Breast epithelium (tissue), 4 donors: Measurements from ENCODE around the gene ALPK3. TPM values are rescaled to one million over a fixed set of nuclear protein-coding genes. Genes with fewer than 3 reads are reported as not detected.

Experiments
- DNase-seq, 2 donors: peaks; one replicate each; pipeline ENCODE4 v3.0.0-alpha.2; 2019; ENCODE audit warnings: low spot score in 2 of 2
- H3K27ac ChIP-seq, 2 donors: fragments of 200-600 bp; sonication (generic) in 1 of 2; one replicate each; pipeline ENCODE4 v1.5.1; 2016 to 2019; ENCODE audit warnings: mild to moderate bottlenecking in 1 of 2
- H3K27me3 ChIP-seq, 2 donors: fragments of 200-600 bp; sonication (generic) in 1 of 2; one replicate each; pipeline versions ENCODE4 v1.5.1 to v1.6.0; 2017 to 2019; ENCODE audit warnings: control low read depth in 1 of 2, mild to moderate bottlenecking in 1 of 2
- H3K36me3 ChIP-seq: fragments of 200-600 bp; one replicate; pipeline ENCODE4 v1.5.1; 2019
- H3K4me1 ChIP-seq, 2 donors: fragments of 200-600 bp; sonication (generic); one replicate each; pipeline ENCODE4 v1.5.1; 2016 to 2019; ENCODE audit warnings: control low read depth in 1 of 2
- H3K4me3 ChIP-seq, 3 donors: fragments of 200-600 bp; sonication (generic); 1 replicate in 2 of 3; 2 replicates in 1 of 3; pipeline ENCODE4 v1.5.1; 2016 to 2019; ENCODE audit warnings: mild to moderate bottlenecking in 3 of 3, moderate library complexity in 2 of 3
- H3K9me3 ChIP-seq, 2 donors: fragments of 200-600 bp; sonication (generic) in 1 of 2; one replicate each; pipeline ENCODE4 v1.5.1; 2016 to 2019; ENCODE audit warnings: control low read depth in 1 of 2
- CTCF ChIP-seq, 3 donors: fragments of 450-650 bp; IDR thresholded peaks; one replicate each; pipeline ENCODE4 v1.5.1; 2016 to 2017; ENCODE audit warnings: antibody characterized with exemption in 3 of 3, mild to moderate bottlenecking in 3 of 3, moderate library complexity in 3 of 3
- POLR2A ChIP-seq: fragments of 450-650 bp; IDR thresholded peaks from one replicate; pipeline ENCODE4 v1.6.1; 2016; ENCODE audit warnings: antibody characterized with exemption, mild to moderate bottlenecking, moderate library complexity
- POLR2AphosphoS5 ChIP-seq, 3 donors: sonication (generic); formaldehyde crosslinking; IDR thresholded peaks; one replicate each; pipeline ENCODE4 v1.6.1; 2017; ENCODE audit warnings: antibody characterized with exemption in 3 of 3
- intact Hi-C: fragments of 100-400 bp; cut with DNase I; formaldehyde crosslinking; loops from one replicate; pipeline ENCODE4 v1.15.1; 2023; ENCODE audit warnings: low total_unique reads
- total RNA-seq, 3 donors: library from RNA; depleted of rRNA; stranded (reverse); fragments of >200 nt; gene quantifications; one replicate each; pipeline ENCODE4 v1.1.0, GENCODE V29; 2016

ALPK3 gene
- total RNA-seq, 3 donors from 2014 or later = 1.6 to 3.4 (median 2.6) TPM

DNA sequence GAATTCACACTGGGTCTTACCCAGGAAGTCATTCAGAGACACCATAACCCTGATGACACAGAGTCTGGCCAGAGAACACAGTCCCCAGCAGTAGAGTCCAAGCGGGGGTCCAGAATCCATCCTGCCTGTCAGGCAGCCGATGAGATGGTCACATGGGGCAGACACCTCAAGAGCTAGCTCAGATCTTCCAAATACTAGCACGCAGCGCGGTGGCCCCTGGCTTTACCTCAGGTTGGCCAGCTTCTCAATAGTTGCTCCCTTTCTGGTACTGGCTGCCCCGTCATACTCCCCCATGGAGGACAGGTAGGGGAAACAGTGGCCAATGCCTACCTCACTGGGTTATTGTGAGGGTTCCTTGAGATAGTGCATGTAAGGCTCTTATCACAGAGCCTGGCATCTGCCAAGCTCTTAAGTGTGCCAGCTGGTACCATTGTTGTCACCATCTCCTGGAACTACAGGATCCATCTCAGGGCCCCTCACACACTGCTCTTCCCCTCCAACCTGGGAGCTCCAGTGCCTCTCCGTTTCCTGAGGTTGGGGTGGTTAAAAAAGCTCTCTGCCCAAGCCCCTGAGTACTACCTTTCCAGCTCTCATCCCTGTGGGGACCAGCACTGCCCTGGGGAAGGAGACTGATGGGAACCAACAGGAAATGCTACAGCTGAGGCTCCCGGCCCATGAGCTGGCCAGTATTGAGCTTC lies 63.8 kb downstream of the ALPK3 start:
- DNase-seq = no peak
- no peaks in the 10 kb centered on the region for H3K36me3 ChIP-seq
- H3K4me3 ChIP-seq = no peak overlapping the region
- no peaks in the 10 kb centered on the region for H3K4me1 ChIP-seq
- H3K27me3 ChIP-seq = no peaks in the 10 kb centered on the region
- no peak overlapping the region for H3K27ac ChIP-seq
- TF ChIP-seq CTCF (IDR thresholded peaks at IDR 0.05) (no peak), POLR2AphosphoS5 (IDR thresholded peaks at IDR 0.05) (no peak), POLR2A (no peak)
- no peaks in the 10 kb centered on the region for H3K9me3 ChIP-seq
- intact Hi-C loops = no loop called here

- no peaks in the 10 kb centered on the region for H3K36me3 ChIP-seq
- H3K9me3 ChIP-seq = no peaks in the 10 kb centered on the region
- H3K27me3 ChIP-seq = no peaks in the 10 kb centered on the region
- H3K4me3 ChIP-seq = no peak overlapping the region
- no peak for DNase-seq
- no peaks in the 10 kb centered on the region for H3K4me1 ChIP-seq
- intact Hi-C loops = no loop called here
- TF ChIP-seq POLR2AphosphoS5 (IDR thresholded peaks at IDR 0.05) (no peak), POLR2A (no peak), CTCF (IDR thresholded peaks at IDR 0.05) (no peak)
- no peak overlapping the region for H3K27ac ChIP-seq
These were observed 64.3 kb downstream of the ALPK3 start for GRCh38 chr15:84881520-84881830.

GRCh38 chr15:84883466-84883865 lies 66.3 kb downstream of the ALPK3 start:
- H3K4me1 ChIP-seq = no peaks in the 10 kb centered on the region
- no peak for DNase-seq
- H3K27ac ChIP-seq = no peak overlapping the region
- no peaks in the 10 kb centered on the region for H3K36me3 ChIP-seq
- intact Hi-C loops = no loop called here
- no peaks in the 10 kb centered on the region for H3K27me3 ChIP-seq
- no peaks in the 10 kb centered on the region for H3K9me3 ChIP-seq
- no peak for TF ChIP-seq POLR2A
- no peak for TF ChIP-seq POLR2AphosphoS5 (IDR thresholded peaks at IDR 0.05)
- TF ChIP-seq CTCF (IDR thresholded peaks at IDR 0.05) = no peak
- no peak overlapping the region for H3K4me3 ChIP-seq

GRCh38 chr15:84883916-84884781 lies 67.0 kb downstream of the ALPK3 start, which contains the start of gene SLC28A1:
SLC28A1 (plus strand) TSS chr15:84884662; CDS start chr15:84887761, 3,099 bp downstream.
- TF ChIP-seq POLR2A (no peak), POLR2AphosphoS5 (IDR thresholded peaks at IDR 0.05) (no peak), CTCF (IDR thresholded peaks at IDR 0.05) (no peak)
- intact Hi-C loops = no loop called here

GRCh38 chr15:84885801-84886200 lies 68.6 kb downstream of the ALPK3 start:
- Histone ChIP-seq H3K4me1 (no peaks in the 10 kb centered on the region), H3K27ac (no peak overlapping the region)
- intact Hi-C loops = no loop called here

More at GRCh38 chr15:84883916-84884781, 67.0 kb downstream of the ALPK3 start, which contains the start of gene SLC28A1:
- Histone ChIP-seq H3K27me3 (no peaks in the 10 kb centered on the region), H3K4me3 (no peak within 1 kb of the TSS), H3K4me1 (no peaks in the 10 kb centered on the region), H3K27ac (no peak within 1 kb of the TSS), H3K36me3 (no peaks in the 10 kb centered on the region), H3K9me3 (no peaks in the 10 kb centered on the region)
- DNase-seq = no peak

More at GRCh38 chr15:84885801-84886200, 68.6 kb downstream of the ALPK3 start:
- H3K36me3 ChIP-seq = no peaks in the 10 kb centered on the region
- no peak overlapping the region for H3K4me3 ChIP-seq
- TF ChIP-seq CTCF (IDR thresholded peaks at IDR 0.05) = no peak
- no peak for TF ChIP-seq POLR2AphosphoS5 (IDR thresholded peaks at IDR 0.05)
- no peak for TF ChIP-seq POLR2A
- DNase-seq = no peak
- H3K27me3 ChIP-seq = no peaks in the 10 kb centered on the region
- H3K9me3 ChIP-seq = no peaks in the 10 kb centered on the region
